ENCODE measurements around the gene SLC9A2.

The SLC9A2 gene

GRCh38 chr2:102618452-102619413, 620 bp upstream of the SLC9A2 start:
- DNase-seq: peak; percentile 69

- DNase-seq: no peak
These were observed 979 bp downstream of the SLC9A2 start for GRCh38 chr2:102620332-102620731.

GRCh38 chr2:102621630-102622029, 2.3 kb downstream of the SLC9A2 start:
- DNase-seq: no peak

GRCh38 chr2:102622646-102623045, 3.3 kb downstream of the SLC9A2 start:
- no peak for DNase-seq

- DNase-seq: no peak
These were observed 11.1 kb downstream of the SLC9A2 start for GRCh38 chr2:102630458-102630857.

GRCh38 chr2:102632380-102633175, 13.2 kb downstream of the SLC9A2 start:
- DNase-seq: no peak

GRCh38 chr2:102634831-102635241, 15.5 kb downstream of the SLC9A2 start:
- no peak for DNase-seq

GRCh38 chr2:102635317-102635716, 16.0 kb downstream of the SLC9A2 start:
- DNase-seq: no peak

GRCh38 chr2:102636283-102636907, 17.0 kb downstream of the SLC9A2 start:
- no peak for DNase-seq

- DNase-seq: no peak
These were observed 18.0 kb downstream of the SLC9A2 start for GRCh38 chr2:102637358-102637757.

- no peak for DNase-seq
These were observed 20.1 kb downstream of the SLC9A2 start for GRCh38 chr2:102639429-102639828.

GRCh38 chr2:102652126-102652525, 32.8 kb downstream of the SLC9A2 start:
- DNase-seq: no peak

GRCh38 chr2:102657770-102658169, 38.4 kb downstream of the SLC9A2 start:
- no peak for DNase-seq

- no peak for DNase-seq
These were observed 40.7 kb downstream of the SLC9A2 start for GRCh38 chr2:102660070-102660469.

GRCh38 chr2:102660574-102660973, 41.2 kb downstream of the SLC9A2 start:
- no peak for DNase-seq

GRCh38 chr2:102661846-102662245, 42.5 kb downstream of the SLC9A2 start:
- no peak for DNase-seq

GRCh38 chr2:102662833-102663232, 43.5 kb downstream of the SLC9A2 start:
- peak; percentile 57 for DNase-seq

GRCh38 chr2:102663381-102663780, 44.0 kb downstream of the SLC9A2 start:
- DNase-seq: no peak

GRCh38 chr2:102664471-102664909, 45.1 kb downstream of the SLC9A2 start:
- DNase-seq: no peak

- DNase-seq: no peak
These were observed 47.7 kb downstream of the SLC9A2 start for GRCh38 chr2:102667072-102667471.

- DNase-seq: no peak
These were observed 48.8 kb downstream of the SLC9A2 start for GRCh38 chr2:102668171-102668570.

- DNase-seq: no peak
These were observed 50.0 kb downstream of the SLC9A2 start for GRCh38 chr2:102669401-102669800.

- no peak for DNase-seq
These were observed 52.9 kb downstream of the SLC9A2 start for GRCh38 chr2:102672107-102672776.
